Mesothelial cell of epicardium (in vitro differentiated cells): Measurements from ENCODE around the gene ADPRM. TPM values are rescaled to one million over a fixed set of nuclear protein-coding genes. Genes with fewer than 3 reads are reported as not detected.
"Not testable (repeated sequence)": the region's sequence is repeated elsewhere in the genome, so short reads cannot be mapped to it uniquely, and the experiment has no call there.

Experiments
- DNase-seq, 2 experiments: peaks; one replicate each; pipeline ENCODE4 v3.0.0; 2021; ENCODE audit warnings: low spot score in 2 of 2; ENCODE audit not compliant: unreplicated experiment in 2 of 2
- H3K27ac Mint-ChIP-seq: 2 replicates; pipeline ENCODE4 v1.8.0; 2021; ENCODE audit warnings: mixed read lengths
- H3K27me3 Mint-ChIP-seq: 2 replicates; pipeline ENCODE4 v1.8.0; 2021; ENCODE audit warnings: low read depth, mixed read lengths
- H3K36me3 Mint-ChIP-seq: 2 replicates; pipeline ENCODE4 v1.8.0; 2021; ENCODE audit warnings: mixed read lengths
- H3K4me1 Mint-ChIP-seq: 2 replicates; pipeline ENCODE4 v1.8.0; 2021; ENCODE audit warnings: mixed read lengths
- H3K4me3 Mint-ChIP-seq: 2 replicates; pipeline ENCODE4 v1.8.0; 2021; ENCODE audit warnings: mild to moderate bottlenecking, moderate library complexity, mixed read lengths
- H3K9me3 Mint-ChIP-seq: 2 replicates; pipeline ENCODE4 v1.8.0; 2021; ENCODE audit warnings: mixed read lengths
- total RNA-seq: library from RNA; stranded (reverse); gene quantifications from 3 replicates; pipeline ENCODE4 v1.2.1, GENCODE V29; 2021
- TF ChIP-seq, protein P1 (sequence below): fragments of 200-600 bp; sonication (generic); IDR thresholded peaks from one replicate; pipeline ENCODE4 v1.5.0; 2021; ENCODE audit warnings: antibody characterized with exemption; ENCODE audit not compliant: unreplicated experiment

Gene ADPRM
- total RNA-seq, 1 donor from 2014 or later, result 9.1 TPM

DNA sequence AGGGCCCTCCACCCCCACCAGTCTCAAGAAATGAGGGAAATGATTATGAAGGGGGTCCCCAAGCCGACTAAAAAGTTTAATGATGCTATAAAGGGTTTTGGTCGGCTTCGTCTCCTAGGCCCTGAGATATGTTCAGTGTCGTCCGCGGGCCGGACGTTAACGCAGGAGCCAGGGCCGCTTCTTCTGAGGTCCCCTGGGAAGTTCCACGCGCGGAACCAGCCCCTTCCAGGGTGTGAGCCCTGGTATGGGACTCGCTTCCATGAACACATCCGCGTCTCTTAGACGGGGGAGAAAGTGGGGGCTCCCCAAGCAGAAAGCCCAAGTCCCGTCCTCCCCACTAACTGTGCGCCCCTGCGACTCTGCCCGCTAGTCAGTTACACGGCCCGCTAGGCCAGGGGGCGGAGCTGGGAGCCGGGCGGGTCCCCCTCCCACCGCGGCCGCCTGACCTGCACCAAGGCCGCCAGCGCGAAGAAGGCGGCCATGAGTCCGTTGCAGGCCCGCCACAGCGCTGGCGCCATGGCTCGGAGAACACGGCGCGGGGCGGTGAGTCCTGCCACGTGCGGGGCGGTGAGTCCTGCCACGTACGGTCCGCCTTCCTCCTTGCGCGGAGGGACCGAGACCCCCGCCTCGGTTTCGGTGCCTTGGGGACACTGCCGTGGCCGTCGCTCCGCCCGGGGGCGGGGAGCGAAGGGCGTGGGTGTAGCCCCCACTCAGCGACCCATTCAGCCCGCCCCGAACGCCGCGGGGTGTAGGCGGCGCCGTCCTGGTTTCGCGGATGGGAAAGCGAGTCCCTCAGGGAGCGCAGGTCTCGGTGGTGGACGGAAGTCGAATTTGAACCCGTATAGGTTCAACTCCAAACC, 32.2 kb downstream of the ADPRM start, which contains the start of gene TMEM220:
TMEM220 (minus strand) TSS at position 690 of the 860 bp plus-strand sequence; CDS start at position 518, 172 bp downstream.
- H3K4me1 Mint-ChIP-seq, result peaks cover 10% of the 10 kb centered on the region
- H3K36me3 Mint-ChIP-seq, result peaks cover 5% of the 10 kb centered on the region
- peak; percentile 53 to 73 for DNase-seq
- H3K4me3 Mint-ChIP-seq, result peak within 1 kb of the TSS; percentile 90
- H3K27ac Mint-ChIP-seq, result peak within 1 kb of the TSS; percentile 95
- no peaks in the 10 kb centered on the region for H3K9me3 Mint-ChIP-seq
- peaks cover 12% of the 10 kb centered on the region for H3K27me3 Mint-ChIP-seq
- TF ChIP-seq, protein P1, sequence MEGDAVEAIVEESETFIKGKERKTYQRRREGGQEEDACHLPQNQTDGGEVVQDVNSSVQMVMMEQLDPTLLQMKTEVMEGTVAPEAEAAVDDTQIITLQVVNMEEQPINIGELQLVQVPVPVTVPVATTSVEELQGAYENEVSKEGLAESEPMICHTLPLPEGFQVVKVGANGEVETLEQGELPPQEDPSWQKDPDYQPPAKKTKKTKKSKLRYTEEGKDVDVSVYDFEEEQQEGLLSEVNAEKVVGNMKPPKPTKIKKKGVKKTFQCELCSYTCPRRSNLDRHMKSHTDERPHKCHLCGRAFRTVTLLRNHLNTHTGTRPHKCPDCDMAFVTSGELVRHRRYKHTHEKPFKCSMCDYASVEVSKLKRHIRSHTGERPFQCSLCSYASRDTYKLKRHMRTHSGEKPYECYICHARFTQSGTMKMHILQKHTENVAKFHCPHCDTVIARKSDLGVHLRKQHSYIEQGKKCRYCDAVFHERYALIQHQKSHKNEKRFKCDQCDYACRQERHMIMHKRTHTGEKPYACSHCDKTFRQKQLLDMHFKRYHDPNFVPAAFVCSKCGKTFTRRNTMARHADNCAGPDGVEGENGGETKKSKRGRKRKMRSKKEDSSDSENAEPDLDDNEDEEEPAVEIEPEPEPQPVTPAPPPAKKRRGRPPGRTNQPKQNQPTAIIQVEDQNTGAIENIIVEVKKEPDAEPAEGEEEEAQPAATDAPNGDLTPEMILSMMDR, result no peak

DNA sequence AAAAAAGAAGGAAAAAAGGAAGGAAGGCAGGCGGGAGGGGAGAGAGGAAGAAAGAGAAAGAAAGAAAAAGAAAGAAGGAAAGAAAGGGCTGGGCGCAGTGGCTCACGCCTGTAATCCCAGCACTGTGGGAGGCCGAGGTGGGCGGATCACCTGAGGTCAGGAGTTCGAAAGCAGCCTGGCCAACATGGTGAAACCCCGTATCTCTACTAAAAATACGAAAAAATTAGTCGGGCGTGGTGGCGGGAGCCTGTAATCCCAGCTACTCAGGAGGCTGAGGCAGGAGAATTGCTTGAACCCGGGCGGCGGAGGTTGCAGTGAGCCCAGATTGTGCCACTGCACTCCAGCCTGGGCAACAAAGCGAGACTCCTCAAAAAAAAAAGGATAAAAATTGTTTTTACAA, 32.9 kb downstream of the ADPRM start:
- not testable (repeated sequence) for H3K9me3 Mint-ChIP-seq, DNase-seq, H3K4me1 Mint-ChIP-seq, H3K36me3 Mint-ChIP-seq
- peaks cover 13% of the 10 kb centered on the region for H3K27me3 Mint-ChIP-seq
- peak overlapping the region; percentile 90 for H3K4me3 Mint-ChIP-seq
- H3K27ac Mint-ChIP-seq, result peak overlapping the region; percentile 95

DNA sequence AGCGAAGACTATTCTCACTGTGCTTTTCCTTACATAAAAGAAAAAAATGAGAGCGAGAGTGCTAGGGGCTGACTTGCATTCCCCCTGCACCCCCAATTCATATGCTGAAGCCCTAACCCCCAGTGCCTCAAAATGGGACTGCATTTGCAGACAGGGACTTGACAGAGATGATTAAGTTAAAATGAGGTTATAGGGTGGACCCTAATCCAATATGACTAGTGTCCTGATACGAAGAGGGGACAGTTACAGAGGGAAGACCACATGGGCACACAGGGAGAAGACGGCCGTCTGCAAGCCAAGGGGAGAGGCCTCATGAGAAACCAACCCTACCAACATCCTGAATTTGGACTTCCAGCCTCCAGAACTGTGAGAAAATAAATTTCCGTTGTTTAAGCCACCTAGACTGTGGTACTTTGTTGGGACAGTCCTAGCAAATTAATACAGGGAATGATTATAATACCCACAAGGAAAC, 34.0 kb downstream of the ADPRM start:
- peaks cover 10% of the 10 kb centered on the region for H3K4me1 Mint-ChIP-seq
- no peaks in the 10 kb centered on the region for H3K36me3 Mint-ChIP-seq
- peaks cover 13% of the 10 kb centered on the region for H3K27me3 Mint-ChIP-seq
- no peaks in the 10 kb centered on the region for H3K9me3 Mint-ChIP-seq
- peak overlapping the region; percentile 49 for H3K4me3 Mint-ChIP-seq
- TF ChIP-seq, protein P1, result no peak
- H3K27ac Mint-ChIP-seq, result no peak overlapping the region
- no peak for DNase-seq

DNA sequence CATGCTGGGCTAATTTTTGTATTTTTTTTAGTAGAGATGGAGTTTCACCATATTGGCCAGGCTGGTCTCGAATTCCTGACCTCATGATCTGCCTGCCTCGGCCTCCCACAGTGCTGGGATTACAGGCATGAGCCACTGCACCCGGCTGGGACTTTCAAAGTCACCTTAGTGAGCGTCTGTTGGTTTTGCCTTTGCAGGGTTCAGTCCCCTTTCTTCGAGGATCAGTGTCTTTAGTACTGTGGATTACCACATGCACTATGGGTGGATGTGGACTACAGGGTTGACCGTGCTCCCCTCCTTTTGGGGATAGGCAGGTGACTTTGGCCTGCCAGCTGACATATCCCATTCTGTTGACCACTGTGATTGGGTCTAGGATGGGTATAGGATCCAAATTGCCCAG, 34.7 kb downstream of the ADPRM start:
- peaks cover 14% of the 10 kb centered on the region for H3K27me3 Mint-ChIP-seq
- not testable (repeated sequence) for H3K27ac Mint-ChIP-seq, H3K9me3 Mint-ChIP-seq, H3K4me1 Mint-ChIP-seq, H3K36me3 Mint-ChIP-seq, H3K4me3 Mint-ChIP-seq, DNase-seq

DNA sequence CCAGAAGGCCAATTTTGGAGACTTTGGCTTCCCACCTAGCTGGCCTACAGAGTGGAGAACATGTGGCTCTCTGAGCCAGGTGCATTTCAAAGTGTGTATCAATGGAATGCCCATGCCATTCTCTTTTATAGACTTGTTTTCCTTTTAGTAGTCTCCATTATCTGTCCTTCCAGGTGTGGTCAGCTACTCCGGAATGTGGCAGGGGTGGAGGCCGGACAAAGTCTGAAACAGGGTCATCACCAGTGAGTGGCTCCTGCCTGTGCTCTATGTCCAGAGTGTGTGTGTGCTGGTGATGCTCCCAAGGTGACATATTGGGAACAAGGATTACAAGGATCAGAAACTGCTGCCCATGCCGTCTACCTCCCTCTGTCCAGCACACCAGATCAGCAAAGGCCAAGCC, 36.3 kb downstream of the ADPRM start:
- TF ChIP-seq, protein P1, result no peak
- Mint-ChIP-seq H3K27me3 (peaks cover 26% of the 10 kb centered on the region), H3K27ac (no peak overlapping the region), H3K4me3 (no peak overlapping the region), H3K36me3 (no peaks in the 10 kb centered on the region), H3K9me3 (no peaks in the 10 kb centered on the region), H3K4me1 (peaks cover 11% of the 10 kb centered on the region)
- no peak for DNase-seq

DNA sequence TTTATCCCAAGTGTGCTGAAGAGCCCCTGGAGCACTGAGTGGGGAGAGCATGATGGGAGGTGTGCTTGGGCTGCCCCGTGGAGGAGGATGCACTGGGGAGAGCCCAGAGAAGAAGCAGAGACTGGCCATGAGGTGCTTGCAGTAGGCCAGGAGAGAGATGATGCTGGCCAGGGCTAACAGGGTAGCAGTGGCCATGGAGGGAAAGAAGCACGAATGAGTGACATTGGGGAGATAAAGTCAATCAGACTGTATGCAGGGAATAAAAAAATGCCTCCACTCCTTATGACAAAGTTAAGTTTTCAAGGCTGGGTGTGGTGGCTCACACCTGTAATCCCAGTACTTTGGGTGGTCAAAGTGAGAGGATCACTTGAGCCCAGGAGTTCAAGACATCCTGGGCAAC, 37.9 kb downstream of the ADPRM start:
- peaks cover 7% of the 10 kb centered on the region for H3K4me1 Mint-ChIP-seq
- H3K36me3 Mint-ChIP-seq, result no peaks in the 10 kb centered on the region

More for the DNA sequence above, 37.9 kb downstream of the ADPRM start:
- TF ChIP-seq, protein P1, result no peak
- H3K27ac Mint-ChIP-seq, result no peak overlapping the region
- no peak for DNase-seq
- no peak overlapping the region for H3K4me3 Mint-ChIP-seq
- peaks cover 34% of the 10 kb centered on the region for H3K27me3 Mint-ChIP-seq
- no peaks in the 10 kb centered on the region for H3K9me3 Mint-ChIP-seq
